IMR-90 (cell line): Measurements from ENCODE around the gene LEPR. TPM values are rescaled to one million over a fixed set of nuclear protein-coding genes. Genes with fewer than 3 reads are reported as not detected.

Experiments used
- ATAC-seq: fragments of 200-7000 bp; cut with Tn5 transposase; 2 replicates; pipeline ENCODE4 v1.9.1; 2020; ENCODE audit warnings: low read depth, mild to moderate bottlenecking, moderate library complexity
- BruUV-seq: library from RNA; stranded (reverse); fragments of 400-500 nt; replicated peaks from 2 replicates; lab custom pipeline; 2021; lab: Mats Ljungman, UMichigan
- CTCF ChIA-PET: fragments of 300-600 bp; formaldehyde crosslinking; extraction: SDS; loops from one replicate; lab custom pipeline; 2021; ENCODE audit warnings: antibody characterized with exemption; lab: Yijun Ruan, JAX
- POLR2A ChIA-PET: fragments of 300-600 bp; sonication (Branson Sonifier 250); formaldehyde crosslinking; loops from one replicate; lab custom pipeline; 2022; ENCODE audit warnings: antibody characterized with exemption; ENCODE audit not compliant: unreplicated experiment; lab: Charles Lee
- DNase-seq: peaks from one replicate; pipeline ENCODE4 v3.0.0; 2013
- H2AFZ ChIP-seq: replicated peaks from 2 replicates; pipeline ENCODE3; 2013; ENCODE audit warnings: low read length, mild to moderate bottlenecking; ENCODE audit not compliant: poor library complexity
- H2AK5ac ChIP-seq: 2 replicates; pipeline ENCODE4 v1.6.1; 2013; ENCODE audit warnings: low read depth, low read length, inconsistent platforms
- H2AK9ac ChIP-seq: replicated peaks from 2 replicates; pipeline ENCODE3; 2013; ENCODE audit warnings: mild to moderate bottlenecking, low read depth, low read length, moderate library complexity; ENCODE audit not compliant: poor library complexity
- H2BK120ac ChIP-seq: 2 replicates; pipeline ENCODE4 v1.6.1; 2013; ENCODE audit warnings: low read depth, low read length, inconsistent platforms
- H2BK15ac ChIP-seq: 3 replicates; pipeline ENCODE4 v1.6.1; 2013; ENCODE audit warnings: low read depth, low read length, inconsistent platforms
- H2BK20ac ChIP-seq: 2 replicates; pipeline ENCODE4 v1.6.1; 2013; ENCODE audit warnings: low read depth, mild to moderate bottlenecking, inconsistent platforms, low read length, moderate library complexity
- H2BK5ac ChIP-seq: 2 replicates; pipeline ENCODE4 v1.6.1; 2013; ENCODE audit warnings: mild to moderate bottlenecking, low read depth, low read length, inconsistent platforms; ENCODE audit not compliant: poor library complexity, severe bottlenecking
- H3K14ac ChIP-seq: replicated peaks from 2 replicates; pipeline ENCODE4 v1.6.1; 2013; ENCODE audit warnings: low read depth, low read length, inconsistent platforms
- H3K18ac ChIP-seq: 2 replicates; pipeline ENCODE4 v1.6.1; 2013; ENCODE audit warnings: low read depth, low read length, control low read depth
- H3K23ac ChIP-seq: 2 replicates; pipeline ENCODE4 v1.6.1; 2013; ENCODE audit warnings: low read depth, low read length, inconsistent platforms
- H3K27ac ChIP-seq: 2 replicates; pipeline ENCODE4 v1.5.1; 2013; ENCODE audit warnings: mild to moderate bottlenecking, control low read depth, low read length; ENCODE audit not compliant: insufficient read depth
- H3K27me3 ChIP-seq: 2 replicates; pipeline ENCODE4 v1.6.1; 2013; ENCODE audit warnings: low read length; ENCODE audit not compliant: control insufficient read depth, insufficient read depth
- H3K36me3 ChIP-seq: 2 replicates; pipeline ENCODE4 v1.6.1; 2013; ENCODE audit warnings: low read length, mixed read lengths; ENCODE audit not compliant: control insufficient read depth, insufficient read depth
- H3K4ac ChIP-seq: 2 replicates; pipeline ENCODE4 v1.6.1; 2013; ENCODE audit warnings: low read depth, low read length, inconsistent platforms
- H3K4me1 ChIP-seq: 2 replicates; pipeline ENCODE4 v1.6.1; 2013; ENCODE audit warnings: low read length, mixed read lengths; ENCODE audit not compliant: control insufficient read depth, insufficient read depth
- H3K4me2 ChIP-seq: 2 replicates; pipeline ENCODE4 v1.6.1; 2013; ENCODE audit warnings: low read depth, mild to moderate bottlenecking, control low read depth, low read length, moderate library complexity
- H3K4me3 ChIP-seq: 2 replicates; pipeline ENCODE4 v1.5.1; 2013; ENCODE audit warnings: low read depth, mild to moderate bottlenecking, control low read depth, low read length, moderate library complexity; ENCODE audit not compliant: insufficient read depth
- H3K56ac ChIP-seq: 2 replicates; pipeline ENCODE4 v1.6.1; 2013; ENCODE audit warnings: low read length, inconsistent platforms; ENCODE audit not compliant: insufficient read depth; ENCODE audit errors: extremely low read depth
- H3K79me1 ChIP-seq, 2 experiments: 2 replicates each; pipeline ENCODE4 v1.6.1; 2013; ENCODE audit warnings: low read length in 2 of 2, inconsistent platforms in 1 of 2, low read depth in 1 of 2
- H3K9ac ChIP-seq: 2 replicates; pipeline ENCODE4 v1.6.1; 2013; ENCODE audit warnings: low read depth, low read length, control low read depth
- H3K9me1 ChIP-seq: 2 replicates; pipeline ENCODE4 v1.6.1; 2013; ENCODE audit warnings: low read length, inconsistent platforms; ENCODE audit not compliant: insufficient read depth
- H3K9me3 ChIP-seq: 2 replicates; pipeline ENCODE4 v1.6.1; 2013; ENCODE audit warnings: low read length; ENCODE audit not compliant: control insufficient read depth, insufficient read depth
- H4K20me1 ChIP-seq: 2 replicates; pipeline ENCODE4 v1.6.1; 2013; ENCODE audit warnings: low read length, inconsistent platforms; ENCODE audit not compliant: insufficient read depth
- H4K5ac ChIP-seq: 2 replicates; pipeline ENCODE4 v1.6.1; 2013; ENCODE audit warnings: mild to moderate bottlenecking, low read depth, low read length, control low read depth
- H4K8ac ChIP-seq, 2 experiments: 2 replicates each; pipeline ENCODE4 v1.6.1; 2013; ENCODE audit warnings: low read depth in 2 of 2, low read length in 2 of 2, control low read depth in 1 of 2, inconsistent platforms in 1 of 2
- H4K91ac ChIP-seq: 2 replicates; pipeline ENCODE4 v1.6.1; 2013; ENCODE audit warnings: low read depth, low read length, inconsistent platforms; ENCODE audit not compliant: insufficient read depth
- BHLHE40 ChIP-seq: fragments of 150-350 bp; IDR thresholded peaks from 2 replicates; pipeline ENCODE4 v1.6.1; 2016; ENCODE audit warnings: mild to moderate bottlenecking, low read depth, low read length
- CEBPB ChIP-seq: IDR thresholded peaks from 2 replicates; pipeline ENCODE4 v1.6.1; 2012; ENCODE audit warnings: low read depth, low read length, improper control_type of control experiment
- CHD1 ChIP-seq: IDR thresholded peaks from 2 replicates; pipeline ENCODE4 v1.6.1; 2012; ENCODE audit warnings: low read depth, low read length, improper control_type of control experiment
- FOS ChIP-seq: fragments of 150-350 bp; IDR thresholded peaks from 2 replicates; pipeline ENCODE4 v1.6.1; 2016; ENCODE audit warnings: low read depth, low read length
- MAFK ChIP-seq: IDR thresholded peaks from 2 replicates; pipeline ENCODE4 v1.6.1; 2012; ENCODE audit warnings: low read depth, low read length, improper control_type of control experiment
- MAZ ChIP-seq: IDR thresholded peaks from 2 replicates; pipeline ENCODE4 v1.6.1; 2012; ENCODE audit warnings: low read depth, mild to moderate bottlenecking, low read length, improper control_type of control experiment, moderate library complexity, borderline replicate concordance
- MXI1 ChIP-seq: IDR thresholded peaks from 2 replicates; pipeline ENCODE4 v1.6.1; 2012; ENCODE audit warnings: low read depth, mild to moderate bottlenecking, low read length, moderate library complexity, borderline replicate concordance
- NFE2L2 ChIP-seq: fragments of 150-350 bp; IDR thresholded peaks from 2 replicates; pipeline ENCODE4 v1.6.1; 2016; ENCODE audit warnings: low read depth, mild to moderate bottlenecking, low read length
- POLR2A ChIP-seq: IDR thresholded peaks from 2 replicates; pipeline ENCODE4 v1.6.1; 2012; ENCODE audit warnings: mild to moderate bottlenecking, low read depth, low read length
- RAD21 ChIP-seq: IDR thresholded peaks from 2 replicates; pipeline ENCODE4 v1.6.1; 2012; ENCODE audit warnings: low read length, improper control_type of control experiment
- RCOR1 ChIP-seq: IDR thresholded peaks from 2 replicates; pipeline ENCODE4 v1.6.1; 2012; ENCODE audit warnings: mild to moderate bottlenecking, low read length, improper control_type of control experiment; ENCODE audit not compliant: insufficient replicate concordance
- WGBS, 2 experiments: methylation state at CpG; one replicate each; pipeline versions ENCODE4 v1.1.5 to v1.1.7; 2013; ENCODE audit warnings: missing lambda C conversion rate in 2 of 2; ENCODE audit not compliant: insufficient read length in 1 of 2; ENCODE audit errors: extremely low coverage in 2 of 2; 5-methylcytosine and 5-hydroxymethylcytosine counted together
- dilution Hi-C: fragments of 300-500 bp; cut with HindIII; formaldehyde crosslinking; loops from one replicate; pipeline ENCODE4 v1.14.3; 2018; ENCODE audit warnings: low sequenced_read_pairs; ENCODE audit not compliant: unreplicated experiment
- in situ Hi-C: fragments of 300-500 bp; cut with MboI; formaldehyde crosslinking; loops from 3 replicates; pipeline ENCODE4 v1.14.3; 2019; ENCODE audit warnings: low sequenced_read_pairs, inconsistent platforms, mixed read lengths
- intact Hi-C: fragments of 100-400 bp; cut with micrococcal nuclease; formaldehyde crosslinking; loops from 2 replicates; pipeline ENCODE4 v1.10.0; 2022
- polyA plus RNA-seq, 3 experiments: library from polyadenylated mRNA; depleted of rRNA; stranded (reverse); fragments of >200 nt; gene quantifications; 2 replicates each; pipeline ENCODE4 v1.2.3, GENCODE V29; 2012; ENCODE audit warnings: low replicate concordance in 1 of 3
- total RNA-seq: library from RNA; depleted of rRNA; stranded (reverse); fragments of >200 nt; gene quantifications from 2 replicates; pipeline ENCODE4 v1.2.3, GENCODE V29; 2012
- TF ChIP-seq, protein P1 (sequence below): fragments of 150-350 bp; IDR thresholded peaks from 2 replicates; pipeline ENCODE4 v1.6.1; 2017; ENCODE audit warnings: mild to moderate bottlenecking, antibody characterized with exemption, low read length, low read depth
- TF ChIP-seq, protein P2 (sequence below): fragments of 150-350 bp; IDR thresholded peaks from 2 replicates; pipeline ENCODE4 v1.6.1; 2016; ENCODE audit warnings: low read depth, mild to moderate bottlenecking, low read length, moderate library complexity, borderline replicate concordance
- TF ChIP-seq, protein P3 (sequence below): conservative IDR thresholded peaks from 2 replicates; pipeline ENCODE4 v1.5.1; 2012; ENCODE audit warnings: mild to moderate bottlenecking, low read depth, low read length, improper control_type of control experiment

LEPR gene
- total and polyA plus RNA-seq, 2 of the 4 experiments (the other 2 are of a cell fraction): 2.1 to 8.8 TPM

DNA sequence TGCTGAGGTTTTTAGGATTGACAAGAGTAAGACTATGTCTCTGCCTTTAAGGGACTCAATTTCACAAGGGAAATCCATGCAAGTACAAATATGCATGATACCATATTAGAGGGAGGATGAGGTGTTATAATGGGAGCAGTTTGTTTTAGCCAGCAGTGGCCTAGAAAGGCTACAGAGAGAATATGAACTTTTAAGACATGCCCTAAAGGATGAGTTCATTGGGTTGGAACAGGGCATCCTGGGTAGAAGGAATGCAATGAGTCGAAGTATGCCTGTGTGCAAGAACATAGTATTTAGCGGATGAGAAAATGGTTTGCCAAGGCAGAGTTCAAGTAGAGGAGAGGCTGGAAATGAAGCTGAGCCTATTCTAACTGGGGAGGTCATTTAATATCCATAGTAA is 32.6 kb upstream of the LEPR start:
- Histone ChIP-seq H3K9me1 (no peaks in the 10 kb centered on the region), H3K27me3 (no peaks in the 10 kb centered on the region; the same call in 1 of the 2 replicates), H4K5ac (no peak overlapping the region), H3K4me2 (no peak overlapping the region), H3K9ac (no peak overlapping the region), H2BK5ac (no peak overlapping the region), H4K91ac (no peak overlapping the region), H2AK9ac (no peak overlapping the region), H3K36me3 (no peaks in the 10 kb centered on the region), H3K27ac (no peak overlapping the region), H3K4ac (no peak overlapping the region), H4K20me1 (no peaks in the 10 kb centered on the region), H2AFZ (no peak overlapping the region), H3K4me3 (no peak overlapping the region), H2BK20ac (no peak overlapping the region), H3K4me1 (no peaks in the 10 kb centered on the region), H3K9me3 (no peaks in the 10 kb centered on the region), H2AK5ac (no peak overlapping the region), H3K14ac (no peak overlapping the region), H2BK15ac (no peak overlapping the region), H4K8ac (no peak overlapping the region), H3K56ac (no peak overlapping the region), H3K23ac (no peak overlapping the region), H3K18ac (no peak overlapping the region), H3K79me1 (no peaks in the 10 kb centered on the region), H2BK120ac (no peak overlapping the region)
- dilution Hi-C loops (no loop called here), in situ Hi-C loops (no loop called here), intact Hi-C loops (no loop called here)
- no TSS peak for BruUV-seq
- TF ChIP-seq BHLHE40 (no peak), RAD21 (no peak), MAZ (no peak), CHD1 (no peak), CEBPB (no peak), MAFK (no peak), RCOR1 (no peak), FOS (no peak), POLR2A (no peak), NFE2L2 (no peak), MXI1 (no peak)
- TF ChIP-seq, protein P1, sequence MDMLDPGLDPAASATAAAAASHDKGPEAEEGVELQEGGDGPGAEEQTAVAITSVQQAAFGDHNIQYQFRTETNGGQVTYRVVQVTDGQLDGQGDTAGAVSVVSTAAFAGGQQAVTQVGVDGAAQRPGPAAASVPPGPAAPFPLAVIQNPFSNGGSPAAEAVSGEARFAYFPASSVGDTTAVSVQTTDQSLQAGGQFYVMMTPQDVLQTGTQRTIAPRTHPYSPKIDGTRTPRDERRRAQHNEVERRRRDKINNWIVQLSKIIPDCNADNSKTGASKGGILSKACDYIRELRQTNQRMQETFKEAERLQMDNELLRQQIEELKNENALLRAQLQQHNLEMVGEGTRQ: no peak
- TF ChIP-seq, protein P2, sequence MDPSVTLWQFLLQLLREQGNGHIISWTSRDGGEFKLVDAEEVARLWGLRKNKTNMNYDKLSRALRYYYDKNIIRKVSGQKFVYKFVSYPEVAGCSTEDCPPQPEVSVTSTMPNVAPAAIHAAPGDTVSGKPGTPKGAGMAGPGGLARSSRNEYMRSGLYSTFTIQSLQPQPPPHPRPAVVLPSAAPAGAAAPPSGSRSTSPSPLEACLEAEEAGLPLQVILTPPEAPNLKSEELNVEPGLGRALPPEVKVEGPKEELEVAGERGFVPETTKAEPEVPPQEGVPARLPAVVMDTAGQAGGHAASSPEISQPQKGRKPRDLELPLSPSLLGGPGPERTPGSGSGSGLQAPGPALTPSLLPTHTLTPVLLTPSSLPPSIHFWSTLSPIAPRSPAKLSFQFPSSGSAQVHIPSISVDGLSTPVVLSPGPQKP: no peak
- TF ChIP-seq, protein P3, sequence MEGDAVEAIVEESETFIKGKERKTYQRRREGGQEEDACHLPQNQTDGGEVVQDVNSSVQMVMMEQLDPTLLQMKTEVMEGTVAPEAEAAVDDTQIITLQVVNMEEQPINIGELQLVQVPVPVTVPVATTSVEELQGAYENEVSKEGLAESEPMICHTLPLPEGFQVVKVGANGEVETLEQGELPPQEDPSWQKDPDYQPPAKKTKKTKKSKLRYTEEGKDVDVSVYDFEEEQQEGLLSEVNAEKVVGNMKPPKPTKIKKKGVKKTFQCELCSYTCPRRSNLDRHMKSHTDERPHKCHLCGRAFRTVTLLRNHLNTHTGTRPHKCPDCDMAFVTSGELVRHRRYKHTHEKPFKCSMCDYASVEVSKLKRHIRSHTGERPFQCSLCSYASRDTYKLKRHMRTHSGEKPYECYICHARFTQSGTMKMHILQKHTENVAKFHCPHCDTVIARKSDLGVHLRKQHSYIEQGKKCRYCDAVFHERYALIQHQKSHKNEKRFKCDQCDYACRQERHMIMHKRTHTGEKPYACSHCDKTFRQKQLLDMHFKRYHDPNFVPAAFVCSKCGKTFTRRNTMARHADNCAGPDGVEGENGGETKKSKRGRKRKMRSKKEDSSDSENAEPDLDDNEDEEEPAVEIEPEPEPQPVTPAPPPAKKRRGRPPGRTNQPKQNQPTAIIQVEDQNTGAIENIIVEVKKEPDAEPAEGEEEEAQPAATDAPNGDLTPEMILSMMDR: no peak
- no CpG with 5 or more reads among the region's 2 CpGs for whole genome bisulfite sequencing, 2 experiments
- no peak for DNase-seq
- ATAC-seq: no peak
- ChIA-PET CTCF (no interaction called here), POLR2A (no interaction called here)
